Aorta (tissue), 5 donors: ENCODE data around the gene SETD5. TPM values are rescaled to one million over a fixed set of nuclear protein-coding genes. Genes with fewer than 3 reads are reported as not detected.

Source experiments
- ATAC-seq: fragments of 200-7000 bp; cut with Tn5 transposase; one replicate; pipeline ENCODE4 v1.9.1; 2022; ENCODE audit warnings: moderate library complexity; ENCODE audit not compliant: low FRiP score
- DNase-seq, 2 donors: peaks; one replicate each; pipeline ENCODE4 v3.0.0-alpha.2; 2020
- H3K27ac ChIP-seq, 2 donors: one replicate each; pipeline ENCODE4 v1.5.1; 2013; ENCODE audit warnings: low read length in 2 of 2, mild to moderate bottlenecking in 2 of 2, moderate library complexity in 2 of 2, control low read depth in 1 of 2, inconsistent platforms in 1 of 2, low read depth in 1 of 2
- H3K27me3 ChIP-seq, 2 donors: one replicate each; pipeline ENCODE4 v1.6.1; 2013; ENCODE audit warnings: control low read depth in 1 of 2, low read length in 1 of 2, mild to moderate bottlenecking in 1 of 2, moderate library complexity in 1 of 2; ENCODE audit not compliant: insufficient read depth in 2 of 2, control insufficient read depth in 1 of 2
- H3K36me3 ChIP-seq, 2 donors: one replicate each; pipeline ENCODE4 v1.6.1; 2013; ENCODE audit warnings: control low read depth in 1 of 2, low read length in 1 of 2, mild to moderate bottlenecking in 1 of 2; ENCODE audit not compliant: insufficient read depth in 2 of 2, control insufficient read depth in 1 of 2
- H3K4me1 ChIP-seq, 2 donors: one replicate each; pipeline ENCODE4 v1.6.1; 2013; ENCODE audit warnings: low read length in 2 of 2, control low read depth in 1 of 2, mild to moderate bottlenecking in 1 of 2, moderate library complexity in 1 of 2; ENCODE audit not compliant: insufficient read depth in 2 of 2, control insufficient read depth in 1 of 2
- H3K4me3 ChIP-seq, 2 donors: one replicate each; pipeline ENCODE4 v1.5.1; 2013; ENCODE audit warnings: low read length in 2 of 2, control low read depth in 1 of 2, mild to moderate bottlenecking in 1 of 2
- H3K9me3 ChIP-seq: one replicate; pipeline ENCODE4 v1.6.1; 2013; ENCODE audit warnings: mild to moderate bottlenecking, low read length; ENCODE audit not compliant: control insufficient read depth
- WGBS, 2 donors: extraction: QIAGEN DNeasy Blood & Tissue Kit; methylation state at CpG; one replicate each; pipeline ENCODE4 v1.1.7; 2013; 5-methylcytosine and 5-hydroxymethylcytosine counted together
- intact Hi-C, 2 donors: fragments of 100-400 bp; cut with DNase I; formaldehyde crosslinking; loops; one replicate each; pipeline versions ENCODE4 v1.14.2 to v1.15.0; 2022
- polyA plus RNA-seq, 2 donors: library from polyadenylated mRNA; stranded (reverse); fragments of 200-250 nt; gene quantifications; one replicate each; pipeline ENCODE4 v1.2.3, GENCODE V29; 2013
- total RNA-seq, 2 donors: library from RNA; stranded (reverse); fragmentation: NEBNext Ultra II Directional; extraction: Animal tissue kit (Norgen Biotek cat#: 25700); gene quantifications; one replicate each; pipeline ENCODE4 v1.2.1, GENCODE V29; 2021
- donor health status: healthy with polysubstance abuse.
- donor health status: Bipolar disorder and iron deficiency.
- donor health status: DM: no; HTN: no; CAD: no.
- donor health status: DM: no; HTN: no; CAD: no.
- donor health status: DM: yes; HTN: yes; CAD: no.

Gene SETD5
- total and polyA plus RNA-seq, 4 donors, result 13.9 to 200 (median 92.7) TPM

GRCh38 chr3:9396632-9397331 lies 633 bp upstream of the SETD5 start:
- Histone ChIP-seq H3K4me3 (peak overlapping the region; percentile 60 to 66), H3K4me1 (no peaks in the 10 kb centered on the region), H3K27ac (peak overlapping the region; percentile 78 to 91), H3K36me3 (no peaks in the 10 kb centered on the region), H3K27me3 (no peaks in the 10 kb centered on the region), H3K9me3 (no peaks in the 10 kb centered on the region)
- WGBS, 2 donors, result 0 to 1% methylated on average over 54 to 71 of the region's 71 CpGs
- intact Hi-C loops, result no loop called here
- ATAC-seq (peak; percentile 95), DNase-seq (peak; percentile 99)

GRCh38 chr3:9397906-9398699 lies 688 bp downstream of the SETD5 start:
- peak; percentile 74 to 77 for DNase-seq
- Histone ChIP-seq H3K27me3 (no peaks in the 10 kb centered on the region), H3K36me3 (no peaks in the 10 kb centered on the region), H3K27ac (peak overlapping the region; percentile 95 to 98), H3K4me3 (peak overlapping the region; percentile 36 to 91), H3K4me1 (no peaks in the 10 kb centered on the region), H3K9me3 (no peaks in the 10 kb centered on the region)
- WGBS, 2 donors, result 0 to 1% methylated on average over 47 of the region's 47 CpGs
- no peak for ATAC-seq
- intact Hi-C loops, result loop anchor here in 1 of 2 donors (2.0 kb wide), 1 partner anchor 25 kb away; no protein-coding TSS in a partner anchor

GRCh38 chr3:9398700-9399336 lies 1.4 kb downstream of the SETD5 start:
- Histone ChIP-seq H3K4me1 (peaks cover 0 to 2% of the 10 kb centered on the region in 2 donors), H3K36me3 (no peaks in the 10 kb centered on the region), H3K27ac (peak overlapping the region; percentile 95 to 98), H3K4me3 (peak overlapping the region; percentile 36 to 91), H3K27me3 (no peaks in the 10 kb centered on the region), H3K9me3 (no peaks in the 10 kb centered on the region)
- no peak for DNase-seq
- WGBS, 2 donors, result 0 to 1% methylated on average over 7 of the region's 7 CpGs
- intact Hi-C loops, result loop anchor here in 1 of 2 donors (2.0 kb wide), 1 partner anchor 24 kb away; no protein-coding TSS in a partner anchor
- no peak for ATAC-seq

- peaks cover 0 to 2% of the 10 kb centered on the region in 2 donors for H3K4me1 ChIP-seq
- 0 to 2% methylated on average over 2 of the region's 2 CpGs for WGBS, 2 donors
Measured at GRCh38 chr3:9399337-9399703, 1.9 kb downstream of the SETD5 start.

GRCh38 chr3:9399746-9400145 lies 2.3 kb downstream of the SETD5 start:
- no peak overlapping the region for H3K27ac ChIP-seq
- ATAC-seq (peak; percentile 53), DNase-seq (peak; percentile 81 to 83)
- intact Hi-C loops, result loop anchor here in 1 of 2 donors (2.0 kb wide), 1 partner anchor 23 kb away; no protein-coding TSS in a partner anchor
- WGBS, 2 donors, result 0% methylated on average over 3 of the region's 3 CpGs
- no peaks in the 10 kb centered on the region for H3K36me3 ChIP-seq
- H3K4me1 ChIP-seq, result peaks cover 0 to 6% of the 10 kb centered on the region in 2 donors
- no peaks in the 10 kb centered on the region for H3K27me3 ChIP-seq
- H3K9me3 ChIP-seq, result no peaks in the 10 kb centered on the region
- peak overlapping the region in 1 of 2 donors; percentile 36 for H3K4me3 ChIP-seq

More at GRCh38 chr3:9399337-9399703, 1.9 kb downstream of the SETD5 start:
- DNase-seq (no peak), ATAC-seq (no peak)
- H3K4me3 ChIP-seq, result peak overlapping the region; percentile 36 to 91
- H3K9me3 ChIP-seq, result no peaks in the 10 kb centered on the region
- no peaks in the 10 kb centered on the region for H3K36me3 ChIP-seq
- no peaks in the 10 kb centered on the region for H3K27me3 ChIP-seq
- no peak overlapping the region for H3K27ac ChIP-seq
- intact Hi-C loops, result loop anchor here in 1 of 2 donors (2.0 kb wide), 1 partner anchor 23 kb away; no protein-coding TSS in a partner anchor

GRCh38 chr3:9400616-9401015 lies 3.2 kb downstream of the SETD5 start:
- Histone ChIP-seq H3K27ac (no peak overlapping the region), H3K27me3 (no peaks in the 10 kb centered on the region), H3K9me3 (no peaks in the 10 kb centered on the region), H3K4me1 (peaks cover 0 to 8% of the 10 kb centered on the region in 2 donors), H3K36me3 (no peaks in the 10 kb centered on the region), H3K4me3 (no peak overlapping the region)
- ATAC-seq (no peak), DNase-seq (no peak)
- 14 to 15% methylated on average over 3 of the region's 3 CpGs for WGBS, 2 donors
- intact Hi-C loops, result no loop called here

GRCh38 chr3:9401986-9402385 lies 4.6 kb downstream of the SETD5 start:
- no peak overlapping the region for H3K27ac ChIP-seq
- ATAC-seq, result no peak
- H3K27me3 ChIP-seq, result no peaks in the 10 kb centered on the region
- H3K4me1 ChIP-seq, result peaks cover 0 to 10% of the 10 kb centered on the region in 2 donors
- no peaks in the 10 kb centered on the region for H3K36me3 ChIP-seq
- H3K4me3 ChIP-seq, result no peak overlapping the region
- no peaks in the 10 kb centered on the region for H3K9me3 ChIP-seq
- no peak for DNase-seq
- intact Hi-C loops, result no loop called here
- 14 to 16% methylated on average over 4 of the region's 4 CpGs for WGBS, 2 donors

GRCh38 chr3:9402410-9403228 lies 5.2 kb downstream of the SETD5 start:
- 10 to 13% methylated on average over 3 of the region's 3 CpGs for WGBS, 2 donors
- H3K27ac ChIP-seq, result no peak overlapping the region

More at GRCh38 chr3:9402410-9403228, 5.2 kb downstream of the SETD5 start:
- no peaks in the 10 kb centered on the region for H3K27me3 ChIP-seq
- no peaks in the 10 kb centered on the region for H3K9me3 ChIP-seq
- H3K36me3 ChIP-seq, result no peaks in the 10 kb centered on the region
- DNase-seq (no peak), ATAC-seq (no peak)
- intact Hi-C loops, result no loop called here
- no peak overlapping the region for H3K4me3 ChIP-seq
- peaks cover 1 to 10% of the 10 kb centered on the region in 2 donors for H3K4me1 ChIP-seq
